H1 (cell line): ENCODE data around the gene MXD3. TPM values are rescaled to one million over a fixed set of nuclear protein-coding genes. Genes with fewer than 3 reads are reported as not detected.

ENCODE experiments used
- CHD1 ChIP-seq: IDR thresholded peaks from 2 replicates; pipeline ENCODE4 v1.6.1; 2012; ENCODE audit warnings: low read depth, low read length, improper control_type of control experiment
- CHD2 ChIP-seq: IDR thresholded peaks from 2 replicates; pipeline ENCODE4 v1.6.1; 2012; ENCODE audit warnings: low read length, improper control_type of control experiment
- CTCF ChIP-seq, 3 experiments: IDR thresholded peaks; 1 replicate in 2 of 3; 2 replicates in 1 of 3; pipeline versions ENCODE4 v1.5.1 to v1.6.1; 2011; ENCODE audit warnings: low read length in 3 of 3, mild to moderate bottlenecking in 3 of 3, inconsistent platforms in 2 of 3, low read depth in 1 of 3, moderate library complexity in 1 of 3; ENCODE audit not compliant: insufficient read depth in 1 of 3; ENCODE audit errors: control extremely low read depth in 1 of 3
- KDM4A ChIP-seq: IDR thresholded peaks from one replicate; pipeline ENCODE4 v1.7.1; 2012; ENCODE audit warnings: low read depth, mild to moderate bottlenecking, moderate library complexity, low read length, inconsistent platforms; ENCODE audit not compliant: severe bottlenecking
- POLR2A ChIP-seq, 2 experiments: IDR thresholded peaks; 1 replicate in 1 of 2; 2 replicates in 1 of 2; pipeline ENCODE4 v1.6.1; 2011; ENCODE audit warnings: low read depth in 2 of 2, low read length in 2 of 2, mild to moderate bottlenecking in 2 of 2; ENCODE audit errors: control extremely low read depth in 1 of 2
- polyA plus RNA-seq, 7 experiments: library from polyadenylated mRNA; depleted of rRNA in 3 of 7; stranded (reverse) in 5 of 7; unstranded in 2 of 7; fragments of >200 nt in 5 of 7; fragments of 200-250 nt in 2 of 7; gene quantifications; 1 replicate in 5 of 7; 2 replicates in 1 of 7; 4 replicates in 1 of 7; pipeline versions ENCODE4 v1.2.1 to v1.2.3, GENCODE V29; 2011 to 2013; ENCODE audit warnings: missing spikeins in 2 of 7, mixed read lengths in 2 of 7
- total RNA-seq: library from RNA; stranded (reverse); fragmentation: NEBNext Ultra II Directional; extraction: Animal tissue kit (Norgen Biotek cat#: 25700); gene quantifications from 2 replicates; pipeline ENCODE4 v1.2.1, GENCODE V29; 2021

Gene MXD3
- total and polyA plus RNA-seq, 2 of the 8 experiments (the other 6 are each of a cell fraction or from before 2014, with no cell fraction given), result 6.5 to 7.7 TPM

GRCh38 chr5:177356746-177357145, 45.0 kb upstream of the MXD3 start (continued):
- TF ChIP-seq CTCF (IDR thresholded peaks at IDR 0.05; ENCODE audit: control extremely low read depth in 1 of 3, insufficient read depth in 1 of 3, low read depth in 1 of 3, low read length in 3 of 3) (no peak), KDM4A (no peak), CHD2 (no peak), POLR2A (IDR thresholded peaks at IDR 0.05; ENCODE audit: control extremely low read depth in 1 of 2, low read depth in 2 of 2, low read length in 2 of 2) (no peak), CHD1 (no peak)
